IMR-90 (cell line): ENCODE results near the gene RPE. TPM values are rescaled to one million over a fixed set of nuclear protein-coding genes. Genes with fewer than 3 reads are reported as not detected.

Experiments
- ATAC-seq: fragments of 200-7000 bp; cut with Tn5 transposase; 2 replicates; pipeline ENCODE4 v1.9.1; 2020; ENCODE audit warnings: low read depth, mild to moderate bottlenecking, moderate library complexity
- BruUV-seq: library from RNA; stranded (reverse); fragments of 400-500 nt; replicated peaks from 2 replicates; lab custom pipeline; 2021; lab: Mats Ljungman, UMichigan
- CTCF ChIA-PET: fragments of 300-600 bp; formaldehyde crosslinking; extraction: SDS; loops from one replicate; lab custom pipeline; 2021; ENCODE audit warnings: antibody characterized with exemption; lab: Yijun Ruan, JAX
- POLR2A ChIA-PET: fragments of 300-600 bp; sonication (Branson Sonifier 250); formaldehyde crosslinking; loops from one replicate; lab custom pipeline; 2022; ENCODE audit warnings: antibody characterized with exemption; ENCODE audit not compliant: unreplicated experiment; lab: Charles Lee
- DNase-seq: peaks from one replicate; pipeline ENCODE4 v3.0.0; 2013
- H2AFZ ChIP-seq: replicated peaks from 2 replicates; pipeline ENCODE3; 2013; ENCODE audit warnings: low read length, mild to moderate bottlenecking; ENCODE audit not compliant: poor library complexity
- H2AK5ac ChIP-seq: 2 replicates; pipeline ENCODE4 v1.6.1; 2013; ENCODE audit warnings: low read depth, low read length, inconsistent platforms
- H2AK9ac ChIP-seq: replicated peaks from 2 replicates; pipeline ENCODE3; 2013; ENCODE audit warnings: mild to moderate bottlenecking, low read depth, low read length, moderate library complexity; ENCODE audit not compliant: poor library complexity
- H2BK120ac ChIP-seq: 2 replicates; pipeline ENCODE4 v1.6.1; 2013; ENCODE audit warnings: low read depth, low read length, inconsistent platforms
- H2BK15ac ChIP-seq: 3 replicates; pipeline ENCODE4 v1.6.1; 2013; ENCODE audit warnings: low read depth, low read length, inconsistent platforms
- H2BK20ac ChIP-seq: 2 replicates; pipeline ENCODE4 v1.6.1; 2013; ENCODE audit warnings: low read depth, mild to moderate bottlenecking, inconsistent platforms, low read length, moderate library complexity
- H2BK5ac ChIP-seq: 2 replicates; pipeline ENCODE4 v1.6.1; 2013; ENCODE audit warnings: mild to moderate bottlenecking, low read depth, low read length, inconsistent platforms; ENCODE audit not compliant: poor library complexity, severe bottlenecking
- H3K14ac ChIP-seq: replicated peaks from 2 replicates; pipeline ENCODE4 v1.6.1; 2013; ENCODE audit warnings: low read depth, low read length, inconsistent platforms
- H3K18ac ChIP-seq: 2 replicates; pipeline ENCODE4 v1.6.1; 2013; ENCODE audit warnings: low read depth, low read length, control low read depth
- H3K23ac ChIP-seq: 2 replicates; pipeline ENCODE4 v1.6.1; 2013; ENCODE audit warnings: low read depth, low read length, inconsistent platforms
- H3K27ac ChIP-seq: 2 replicates; pipeline ENCODE4 v1.5.1; 2013; ENCODE audit warnings: mild to moderate bottlenecking, control low read depth, low read length; ENCODE audit not compliant: insufficient read depth
- H3K27me3 ChIP-seq: 2 replicates; pipeline ENCODE4 v1.6.1; 2013; ENCODE audit warnings: low read length; ENCODE audit not compliant: control insufficient read depth, insufficient read depth
- H3K36me3 ChIP-seq: 2 replicates; pipeline ENCODE4 v1.6.1; 2013; ENCODE audit warnings: low read length, mixed read lengths; ENCODE audit not compliant: control insufficient read depth, insufficient read depth
- H3K4ac ChIP-seq: 2 replicates; pipeline ENCODE4 v1.6.1; 2013; ENCODE audit warnings: low read depth, low read length, inconsistent platforms
- H3K4me1 ChIP-seq: 2 replicates; pipeline ENCODE4 v1.6.1; 2013; ENCODE audit warnings: low read length, mixed read lengths; ENCODE audit not compliant: control insufficient read depth, insufficient read depth
- H3K4me2 ChIP-seq: 2 replicates; pipeline ENCODE4 v1.6.1; 2013; ENCODE audit warnings: low read depth, mild to moderate bottlenecking, control low read depth, low read length, moderate library complexity
- H3K4me3 ChIP-seq: 2 replicates; pipeline ENCODE4 v1.5.1; 2013; ENCODE audit warnings: low read depth, mild to moderate bottlenecking, control low read depth, low read length, moderate library complexity; ENCODE audit not compliant: insufficient read depth
- H3K56ac ChIP-seq: 2 replicates; pipeline ENCODE4 v1.6.1; 2013; ENCODE audit warnings: low read length, inconsistent platforms; ENCODE audit not compliant: insufficient read depth; ENCODE audit errors: extremely low read depth
- H3K79me1 ChIP-seq, 2 experiments: 2 replicates each; pipeline ENCODE4 v1.6.1; 2013; ENCODE audit warnings: low read length in 2 of 2, inconsistent platforms in 1 of 2, low read depth in 1 of 2
- H3K9ac ChIP-seq: 2 replicates; pipeline ENCODE4 v1.6.1; 2013; ENCODE audit warnings: low read depth, low read length, control low read depth
- H3K9me1 ChIP-seq: 2 replicates; pipeline ENCODE4 v1.6.1; 2013; ENCODE audit warnings: low read length, inconsistent platforms; ENCODE audit not compliant: insufficient read depth
- H3K9me3 ChIP-seq: 2 replicates; pipeline ENCODE4 v1.6.1; 2013; ENCODE audit warnings: low read length; ENCODE audit not compliant: control insufficient read depth, insufficient read depth
- H4K20me1 ChIP-seq: 2 replicates; pipeline ENCODE4 v1.6.1; 2013; ENCODE audit warnings: low read length, inconsistent platforms; ENCODE audit not compliant: insufficient read depth
- H4K5ac ChIP-seq: 2 replicates; pipeline ENCODE4 v1.6.1; 2013; ENCODE audit warnings: mild to moderate bottlenecking, low read depth, low read length, control low read depth
- H4K8ac ChIP-seq, 2 experiments: 2 replicates each; pipeline ENCODE4 v1.6.1; 2013; ENCODE audit warnings: low read depth in 2 of 2, low read length in 2 of 2, control low read depth in 1 of 2, inconsistent platforms in 1 of 2
- H4K91ac ChIP-seq: 2 replicates; pipeline ENCODE4 v1.6.1; 2013; ENCODE audit warnings: low read depth, low read length, inconsistent platforms; ENCODE audit not compliant: insufficient read depth
- CEBPB ChIP-seq: IDR thresholded peaks from 2 replicates; pipeline ENCODE4 v1.6.1; 2012; ENCODE audit warnings: low read depth, low read length, improper control_type of control experiment
- CHD1 ChIP-seq: IDR thresholded peaks from 2 replicates; pipeline ENCODE4 v1.6.1; 2012; ENCODE audit warnings: low read depth, low read length, improper control_type of control experiment
- ELK1 ChIP-seq: fragments of 150-350 bp; IDR thresholded peaks from 2 replicates; pipeline ENCODE4 v1.6.1; 2016; ENCODE audit warnings: low read depth, mild to moderate bottlenecking, low read length, moderate library complexity, borderline replicate concordance
- MXI1 ChIP-seq: IDR thresholded peaks from 2 replicates; pipeline ENCODE4 v1.6.1; 2012; ENCODE audit warnings: low read depth, mild to moderate bottlenecking, low read length, moderate library complexity, borderline replicate concordance
- NFE2L2 ChIP-seq: fragments of 150-350 bp; IDR thresholded peaks from 2 replicates; pipeline ENCODE4 v1.6.1; 2016; ENCODE audit warnings: low read depth, mild to moderate bottlenecking, low read length
- POLR2A ChIP-seq: IDR thresholded peaks from 2 replicates; pipeline ENCODE4 v1.6.1; 2012; ENCODE audit warnings: mild to moderate bottlenecking, low read depth, low read length
- SMC3 ChIP-seq: fragments of 150-350 bp; IDR thresholded peaks from 2 replicates; pipeline ENCODE4 v1.6.1; 2016; ENCODE audit warnings: low read depth, mild to moderate bottlenecking, antibody characterized with exemption, low read length, moderate library complexity
- WGBS, 2 experiments: methylation state at CpG; one replicate each; pipeline versions ENCODE4 v1.1.5 to v1.1.7; 2013; ENCODE audit warnings: missing lambda C conversion rate in 2 of 2; ENCODE audit not compliant: insufficient read length in 1 of 2; ENCODE audit errors: extremely low coverage in 2 of 2; 5-methylcytosine and 5-hydroxymethylcytosine counted together
- dilution Hi-C: fragments of 300-500 bp; cut with HindIII; formaldehyde crosslinking; loops from one replicate; pipeline ENCODE4 v1.14.3; 2018; ENCODE audit warnings: low sequenced_read_pairs; ENCODE audit not compliant: unreplicated experiment
- in situ Hi-C: fragments of 300-500 bp; cut with MboI; formaldehyde crosslinking; loops from 3 replicates; pipeline ENCODE4 v1.14.3; 2019; ENCODE audit warnings: low sequenced_read_pairs, inconsistent platforms, mixed read lengths
- intact Hi-C: fragments of 100-400 bp; cut with micrococcal nuclease; formaldehyde crosslinking; loops from 2 replicates; pipeline ENCODE4 v1.10.0; 2022
- polyA plus RNA-seq, 3 experiments: library from polyadenylated mRNA; depleted of rRNA; stranded (reverse); fragments of >200 nt; gene quantifications; 2 replicates each; pipeline ENCODE4 v1.2.3, GENCODE V29; 2012; ENCODE audit warnings: low replicate concordance in 1 of 3
- total RNA-seq: library from RNA; depleted of rRNA; stranded (reverse); fragments of >200 nt; gene quantifications from 2 replicates; pipeline ENCODE4 v1.2.3, GENCODE V29; 2012

Gene RPE
- total and polyA plus RNA-seq, 2 of the 4 experiments (the other 2 are of a cell fraction): 66.7 to 339 TPM

GRCh38 chr2:210055825-210056224 is 53.4 kb downstream of the RPE start:
- Histone ChIP-seq H2BK15ac (no peak overlapping the region), H4K8ac (no peak overlapping the region), H2BK20ac (no peak overlapping the region), H3K9me3 (no peaks in the 10 kb centered on the region), H2AK5ac (no peak overlapping the region), H3K79me1 (no peaks in the 10 kb centered on the region), H2BK5ac (no peak overlapping the region), H3K9ac (no peak overlapping the region), H3K4me1 (no peaks in the 10 kb centered on the region), H3K4me2 (no peak overlapping the region), H3K4ac (no peak overlapping the region), H2AK9ac (no peak overlapping the region), H3K14ac (no peak overlapping the region), H4K5ac (no peak overlapping the region), H3K27me3 (no peaks in the 10 kb centered on the region), H3K23ac (no peak overlapping the region), H3K36me3 (no peaks in the 10 kb centered on the region), H2AFZ (no peak overlapping the region), H4K20me1 (no peaks in the 10 kb centered on the region), H3K9me1 (no peaks in the 10 kb centered on the region), H4K91ac (no peak overlapping the region), H3K56ac (no peak overlapping the region), H2BK120ac (no peak overlapping the region), H3K27ac (no peak overlapping the region), H3K18ac (no peak overlapping the region), H3K4me3 (no peak overlapping the region)
- ChIA-PET CTCF (no interaction called here), POLR2A (no interaction called here)
- no CpG with 5 or more reads among the region's 3 CpGs for WGBS, 2 experiments
- no TSS peak for BruUV-seq
- DNase-seq (no peak), ATAC-seq (no peak)
- TF ChIP-seq MXI1: no peak
- TF ChIP-seq CEBPB: no peak
- no peak for TF ChIP-seq POLR2A
- TF ChIP-seq CHD1: no peak
- TF ChIP-seq SMC3: no peak
- no peak for TF ChIP-seq ELK1
- TF ChIP-seq NFE2L2: no peak
- dilution Hi-C loops (no loop called here), intact Hi-C loops (no loop called here), in situ Hi-C loops (no loop called here)
